Spleen (tissue), 11 donors: ENCODE measurements around the gene MSI2. TPM values are rescaled to one million over a fixed set of nuclear protein-coding genes. Genes with fewer than 3 reads are reported as not detected.
A peak's percentile ranks its signal among the peaks of the same experiment; 100 is the strongest.

ENCODE experiments used
- DNase-seq: peaks from one replicate; pipeline ENCODE4 v3.0.0-alpha.2; 2020
- H3K27ac ChIP-seq, 8 donors: fragments of 200-600 bp; sonication (generic) in 7 of 8; 1 replicate in 4 of 8; 2 replicates in 4 of 8; pipeline versions ENCODE4 v1.5.0 to v1.8.0; 2016 to 2021; ENCODE audit warnings: inconsistent platforms in 4 of 8, mild to moderate bottlenecking in 4 of 8, moderate library complexity in 1 of 8
- H3K27me3 ChIP-seq, 7 donors: fragments of 200-600 bp; sonication (generic) in 6 of 7; replicated peaks in 1 of 7; 1 replicate in 4 of 7; 2 replicates in 3 of 7; pipeline versions ENCODE4 v1.5.0 to v1.8.0; 2016 to 2021; ENCODE audit warnings: inconsistent platforms in 3 of 7, mild to moderate bottlenecking in 1 of 7
- H3K36me3 ChIP-seq, 6 donors: fragments of 200-600 bp; sonication (generic) in 5 of 6; 1 replicate in 4 of 6; 2 replicates in 2 of 6; pipeline versions ENCODE4 v1.5.0 to v1.8.0; 2016 to 2021; ENCODE audit warnings: inconsistent platforms in 2 of 6
- H3K4me1 ChIP-seq, 6 donors: fragments of 200-600 bp; sonication (generic) in 5 of 6; 1 replicate in 3 of 6; 2 replicates in 3 of 6; pipeline versions ENCODE4 v1.5.0 to v1.8.0; 2016 to 2021; ENCODE audit warnings: inconsistent platforms in 3 of 6
- H3K4me3 ChIP-seq, 8 donors: fragments of 200-600 bp; sonication (generic) in 7 of 8; 1 replicate in 4 of 8; 2 replicates in 4 of 8; pipeline versions ENCODE4 v1.5.0 to v1.8.0; 2016 to 2021; ENCODE audit warnings: inconsistent platforms in 4 of 8, mild to moderate bottlenecking in 4 of 8, moderate library complexity in 2 of 8
- H3K9me3 ChIP-seq, 8 donors: fragments of 200-600 bp; sonication (generic) in 7 of 8; 1 replicate in 4 of 8; 2 replicates in 4 of 8; pipeline versions ENCODE4 v1.5.0 to v1.8.0; 2016 to 2021; ENCODE audit warnings: inconsistent platforms in 4 of 8
- POLR2A ChIP-seq, 3 donors: fragments of 450-650 bp; IDR thresholded peaks; one replicate each; pipeline ENCODE4 v1.5.1; 2017; ENCODE audit warnings: antibody characterized with exemption in 3 of 3, mild to moderate bottlenecking in 1 of 3
- POLR2AphosphoS5 ChIP-seq, 3 donors: sonication (generic); formaldehyde crosslinking; IDR thresholded peaks; one replicate each; pipeline ENCODE4 v1.5.1; 2017; ENCODE audit warnings: antibody characterized with exemption in 3 of 3
- WGBS, 5 donors: extraction: QIAGEN DNeasy Blood & Tissue Kit in 3 of 5; methylation state at CpG; one replicate each; pipeline versions ENCODE4 v1.1.5 to v1.1.7; 2013 to 2018; 5-methylcytosine and 5-hydroxymethylcytosine counted together
- intact Hi-C: fragments of 100-400 bp; cut with DNase I; formaldehyde crosslinking; loops from one replicate; pipeline ENCODE4 v1.15.0; 2023; ENCODE audit warnings: low total_unique reads
- polyA plus RNA-seq, 3 donors: library from polyadenylated mRNA; stranded (reverse); fragments of 200-250 nt; gene quantifications; one replicate each; pipeline ENCODE4 v1.2.1, GENCODE V29; 2013
- total RNA-seq, 7 donors: library from RNA; depleted of rRNA in 3 of 7; stranded (reverse); fragments of >200 nt in 3 of 7; fragmentation: NEBNext Ultra II Directional in 4 of 7; extraction: Animal tissue kit (Norgen Biotek cat#: 25700) in 4 of 7; gene quantifications; one replicate each; pipeline versions ENCODE4 v1.1.0 to v1.2.1, GENCODE V29; 2016 to 2021
- TF ChIP-seq, protein P1 (sequence below), 11 experiments: fragments of 200-600 bp in 7 of 11; fragments of 450-650 bp in 4 of 11; sonication (generic) in 4 of 11; IDR thresholded peaks in 8 of 11; conservative IDR thresholded peaks in 3 of 11; 1 replicate in 7 of 11; 2 replicates in 4 of 11; pipeline versions ENCODE4 v1.4.0 to v1.8.0; 2016 to 2021; ENCODE audit warnings: antibody characterized with exemption in 11 of 11, inconsistent platforms in 4 of 11, mild to moderate bottlenecking in 1 of 11
- donor health status: healthy with polysubstance abuse.
- donor health status: DM: no; HTN: no; CAD: no; lungs with moderate emphysema.
- donor health status: DM: no; HTN: no; CAD: no.
- donor health status: Bipolar disorder and iron deficiency.
- donor health status: healthy.
- donor health status: DM: no; HTN: no; CAD: no.
- donor health status: DM: yes; HTN: yes; CAD: no.

The MSI2 gene
- total and polyA plus RNA-seq, 10 donors = 9.8 to 131 (median 64.7) TPM

- H3K9me3 ChIP-seq = no peaks in the 10 kb centered on the region
- TF ChIP-seq POLR2AphosphoS5 (IDR thresholded peaks at IDR 0.05) = no peak
- TF ChIP-seq POLR2A (IDR thresholded peaks at IDR 0.05) = no peak
- TF ChIP-seq, protein P1, sequence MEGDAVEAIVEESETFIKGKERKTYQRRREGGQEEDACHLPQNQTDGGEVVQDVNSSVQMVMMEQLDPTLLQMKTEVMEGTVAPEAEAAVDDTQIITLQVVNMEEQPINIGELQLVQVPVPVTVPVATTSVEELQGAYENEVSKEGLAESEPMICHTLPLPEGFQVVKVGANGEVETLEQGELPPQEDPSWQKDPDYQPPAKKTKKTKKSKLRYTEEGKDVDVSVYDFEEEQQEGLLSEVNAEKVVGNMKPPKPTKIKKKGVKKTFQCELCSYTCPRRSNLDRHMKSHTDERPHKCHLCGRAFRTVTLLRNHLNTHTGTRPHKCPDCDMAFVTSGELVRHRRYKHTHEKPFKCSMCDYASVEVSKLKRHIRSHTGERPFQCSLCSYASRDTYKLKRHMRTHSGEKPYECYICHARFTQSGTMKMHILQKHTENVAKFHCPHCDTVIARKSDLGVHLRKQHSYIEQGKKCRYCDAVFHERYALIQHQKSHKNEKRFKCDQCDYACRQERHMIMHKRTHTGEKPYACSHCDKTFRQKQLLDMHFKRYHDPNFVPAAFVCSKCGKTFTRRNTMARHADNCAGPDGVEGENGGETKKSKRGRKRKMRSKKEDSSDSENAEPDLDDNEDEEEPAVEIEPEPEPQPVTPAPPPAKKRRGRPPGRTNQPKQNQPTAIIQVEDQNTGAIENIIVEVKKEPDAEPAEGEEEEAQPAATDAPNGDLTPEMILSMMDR (IDR thresholded peaks at IDR 0.05 in 8 of 11, conservative IDR thresholded peaks at IDR 0.05 in 3 of 11) = no peak
- H3K27ac ChIP-seq = peak overlapping the region in 2 of 8 donors; percentile 14 to 26
- no peaks in the 10 kb centered on the region for H3K27me3 ChIP-seq
- WGBS, 5 donors = 60 to 71% (median 65%) methylated on average over 9 of the region's 9 CpGs
- no peak for DNase-seq
- H3K4me3 ChIP-seq = no peak overlapping the region
- intact Hi-C loops = no loop called here
- H3K36me3 ChIP-seq = no peaks in the 10 kb centered on the region
- H3K4me1 ChIP-seq = peaks cover 7 to 97% (median 51%) of the 10 kb centered on the region in 6 donors
Observed at GRCh38 chr17:57463103-57463885, 207.0 kb downstream of the MSI2 start.

DNA sequence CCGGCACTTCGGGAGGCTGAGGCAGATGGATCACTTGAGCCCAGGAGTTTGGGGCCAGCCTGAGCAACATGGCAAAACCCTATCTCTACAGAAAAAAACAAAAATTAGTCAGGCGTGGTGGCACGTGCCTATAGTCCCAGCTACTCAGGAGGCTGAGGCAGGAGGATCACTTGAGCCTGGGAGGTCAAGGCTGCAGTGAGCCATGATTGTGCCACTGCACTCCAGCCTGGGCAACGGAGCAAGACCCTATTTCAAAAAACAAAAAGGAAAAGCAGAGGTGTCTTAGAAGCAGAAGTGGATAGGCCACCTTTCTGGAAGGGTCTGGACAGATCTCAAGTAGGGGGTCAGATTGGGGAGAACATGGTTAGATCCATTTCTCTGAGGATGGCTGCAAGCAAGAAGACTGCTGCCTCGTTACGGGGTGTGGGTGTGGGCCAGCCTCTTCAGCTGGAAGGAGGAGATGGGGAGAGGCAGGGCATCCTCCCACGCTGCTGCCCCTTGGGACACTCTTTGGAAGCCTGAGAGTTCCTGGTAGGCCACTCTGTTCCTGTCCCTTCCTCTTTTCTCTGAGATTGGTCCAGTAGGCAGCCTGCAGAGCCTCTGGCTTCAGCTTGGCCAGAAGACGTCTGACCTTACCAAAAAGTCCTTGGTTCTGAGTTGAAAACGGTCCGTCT is 208.0 kb downstream of the MSI2 start:
- Histone ChIP-seq H3K4me1 (peaks cover 7 to 97% (median 50%) of the 10 kb centered on the region in 6 donors), H3K36me3 (no peaks in the 10 kb centered on the region), H3K27ac (peak overlapping the region in 1 of 8 donors; percentile 62), H3K27me3 (no peaks in the 10 kb centered on the region), H3K4me3 (no peak overlapping the region), H3K9me3 (no peaks in the 10 kb centered on the region)
- WGBS, 5 donors = 78 to 84% (median 81%) methylated on average over 11 of the region's 11 CpGs
- intact Hi-C loops = no loop called here
- TF ChIP-seq POLR2AphosphoS5 (IDR thresholded peaks at IDR 0.05) (no peak), POLR2A (IDR thresholded peaks at IDR 0.05) (no peak)
- TF ChIP-seq, protein P1 (IDR thresholded peaks at IDR 0.05 in 8 of 11, conservative IDR thresholded peaks at IDR 0.05 in 3 of 11) = no peak
- no peak for DNase-seq

DNA sequence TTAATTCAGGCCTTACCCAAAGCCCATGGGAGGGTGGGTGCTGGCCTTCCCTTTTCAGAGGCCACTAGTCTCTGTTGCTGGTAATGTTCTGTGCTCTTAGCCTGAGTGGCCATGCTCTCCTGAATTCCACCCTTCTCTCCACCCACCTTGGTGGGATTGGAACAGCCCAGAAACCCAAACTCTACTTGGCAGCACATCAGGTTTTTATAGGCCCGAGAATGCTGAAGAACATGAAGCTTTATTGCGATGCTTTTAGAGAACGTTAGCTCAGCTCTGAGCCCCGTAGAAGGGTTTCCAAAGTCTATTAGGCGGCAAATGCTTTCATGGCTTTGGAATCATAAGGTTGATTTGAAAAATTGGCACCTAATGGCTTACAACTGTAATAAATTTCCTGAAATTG is 209.3 kb downstream of the MSI2 start:
- Histone ChIP-seq H3K36me3 (no peaks in the 10 kb centered on the region), H3K27me3 (no peaks in the 10 kb centered on the region), H3K4me1 (peaks cover 7 to 90% (median 44%) of the 10 kb centered on the region in 6 donors), H3K9me3 (no peaks in the 10 kb centered on the region), H3K27ac (peak overlapping the region in 5 of 8 donors; percentile 17 to 62 (median 26)), H3K4me3 (no peak overlapping the region)
- 82 to 89% (median 88%) methylated on average over 5 of the region's 5 CpGs for WGBS, 5 donors
- intact Hi-C loops = no loop called here
- DNase-seq = no peak
- TF ChIP-seq, protein P1 (IDR thresholded peaks at IDR 0.05 in 8 of 11, conservative IDR thresholded peaks at IDR 0.05 in 3 of 11) = no peak
- no peak for TF ChIP-seq POLR2AphosphoS5 (IDR thresholded peaks at IDR 0.05)
- no peak for TF ChIP-seq POLR2A (IDR thresholded peaks at IDR 0.05)

DNA sequence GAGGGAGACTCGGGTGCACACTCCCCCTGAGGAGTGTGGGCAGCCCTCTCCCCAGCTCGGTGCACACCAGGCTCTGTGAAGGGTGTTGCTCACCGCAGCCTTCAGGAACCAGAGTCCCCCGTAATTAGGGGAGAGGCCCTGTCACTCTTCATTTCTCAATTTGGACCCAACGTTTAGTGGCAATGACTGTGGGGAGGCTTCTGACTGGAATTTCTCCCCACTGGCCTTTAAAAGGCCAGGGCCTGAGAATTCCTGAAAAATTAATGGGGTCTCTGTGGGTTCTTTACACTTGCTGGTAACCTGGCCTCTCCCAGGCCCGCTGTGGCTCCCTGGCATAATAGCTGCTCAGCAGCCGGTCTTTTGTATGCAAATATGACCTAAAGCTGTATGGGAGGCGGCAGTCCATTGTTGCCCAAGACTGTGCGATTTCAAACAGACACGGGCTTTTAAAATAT is 209.7 kb downstream of the MSI2 start:
- TF ChIP-seq POLR2A (IDR thresholded peaks at IDR 0.05) (no peak), POLR2AphosphoS5 (IDR thresholded peaks at IDR 0.05) (no peak)
- TF ChIP-seq, protein P1 (IDR thresholded peaks at IDR 0.05 in 8 of 11, conservative IDR thresholded peaks at IDR 0.05 in 3 of 11) = no peak
- Histone ChIP-seq H3K4me3 (no peak overlapping the region), H3K9me3 (no peaks in the 10 kb centered on the region), H3K36me3 (no peaks in the 10 kb centered on the region), H3K27me3 (no peaks in the 10 kb centered on the region), H3K4me1 (peaks cover 7 to 86% (median 43%) of the 10 kb centered on the region in 6 donors), H3K27ac (peak overlapping the region in 5 of 8 donors; percentile 17 to 62 (median 26))
- peak; percentile 25 for DNase-seq
- 43 to 70% (median 54%) methylated on average over 10 of the region's 10 CpGs for WGBS, 5 donors
- intact Hi-C loops = no loop called here
